SK-N-SH treated with all-trans-retinoic acid at 6 μM for 48 hours (cell line): ENCODE results near the gene SLC52A1.

Experiments
- ESRRG ChIP-seq: fragments of 250-450 bp; sonication (Bioruptor Pico); IDR thresholded peaks from 2 replicates; pipeline ENCODE4 v1.6.1; 2021; ENCODE audit warnings: mild to moderate bottlenecking
- PPARA ChIP-seq: fragments of 250-450 bp; sonication (Bioruptor Pico); IDR thresholded peaks from 2 replicates; pipeline ENCODE4 v1.5.0; 2020; ENCODE audit warnings: mild to moderate bottlenecking, borderline replicate concordance
- RARB ChIP-seq: fragments of 250-450 bp; sonication (Bioruptor Pico); IDR thresholded peaks from 2 replicates; pipeline ENCODE4 v1.8.0; 2021; ENCODE audit warnings: mild to moderate bottlenecking, moderate library complexity
- ZFP3 ChIP-seq: fragments of 250-450 bp; sonication (Bioruptor Pico); IDR thresholded peaks from 2 replicates; pipeline ENCODE4 v1.5.0; 2020; ENCODE audit warnings: mild to moderate bottlenecking, moderate library complexity
- ZFP30 ChIP-seq: fragments of 450-650 bp; formaldehyde crosslinking; IDR thresholded peaks from 2 replicates; pipeline ENCODE4 v1.5.0; 2022; ENCODE audit warnings: mild to moderate bottlenecking, moderate library complexity

DNA sequence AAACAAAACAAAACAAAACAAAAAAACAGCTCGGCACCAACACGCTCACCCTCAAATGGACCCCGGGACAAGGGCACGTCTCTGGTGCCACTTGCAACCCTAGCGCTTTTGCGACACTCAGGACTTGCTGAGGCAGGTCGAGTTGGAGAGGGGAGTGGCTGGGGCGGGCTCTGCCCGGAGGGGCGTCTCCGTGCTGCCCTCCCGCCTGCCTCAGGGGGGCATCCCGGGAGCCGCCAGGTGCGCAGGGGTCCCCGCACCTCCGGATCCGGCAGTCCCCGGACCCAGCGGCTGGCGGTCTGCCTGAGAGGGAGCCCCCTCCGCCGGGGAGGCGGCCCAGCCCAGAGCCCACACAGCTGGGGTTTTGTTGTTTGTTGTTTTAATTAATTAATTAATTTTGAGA lies at the start of gene SLC52A1:
- TF ChIP-seq PPARA, result no peak
- no peak for TF ChIP-seq ZFP3 (CRISPR knock-in tag)
- TF ChIP-seq RARB (CRISPR knock-in tag), result no peak
- no peak for TF ChIP-seq ZFP30 (CRISPR knock-in tag)
- TF ChIP-seq ESRRG (CRISPR knock-in tag), result no peak
